Measurements from ENCODE around the gene TMEM259.

The TMEM259 gene

DNA sequence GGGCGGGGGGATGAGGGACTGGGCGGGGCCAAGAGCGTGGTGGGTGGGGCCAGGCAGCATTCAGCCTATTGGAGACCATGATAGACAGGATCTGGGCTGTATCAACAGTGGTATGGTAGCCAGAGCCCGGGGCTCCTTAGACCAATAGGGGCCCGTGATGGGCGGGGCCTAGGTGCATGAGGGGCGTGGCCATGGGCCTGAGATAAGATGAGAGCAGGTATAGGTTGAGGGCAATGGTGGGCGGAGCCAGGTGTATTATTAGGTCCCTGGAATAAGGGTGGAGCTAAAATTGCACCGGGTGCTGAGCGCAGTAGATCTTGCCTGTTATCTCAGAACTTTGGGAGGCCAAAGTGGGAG, 24.3 kb upstream of the TMEM259 start:
- no peak overlapping the region for H3K4me3 ChIP-seq (ENCODE audit: control insufficient read depth, low read depth, low read length)
- TF ChIP-seq, protein P1, sequence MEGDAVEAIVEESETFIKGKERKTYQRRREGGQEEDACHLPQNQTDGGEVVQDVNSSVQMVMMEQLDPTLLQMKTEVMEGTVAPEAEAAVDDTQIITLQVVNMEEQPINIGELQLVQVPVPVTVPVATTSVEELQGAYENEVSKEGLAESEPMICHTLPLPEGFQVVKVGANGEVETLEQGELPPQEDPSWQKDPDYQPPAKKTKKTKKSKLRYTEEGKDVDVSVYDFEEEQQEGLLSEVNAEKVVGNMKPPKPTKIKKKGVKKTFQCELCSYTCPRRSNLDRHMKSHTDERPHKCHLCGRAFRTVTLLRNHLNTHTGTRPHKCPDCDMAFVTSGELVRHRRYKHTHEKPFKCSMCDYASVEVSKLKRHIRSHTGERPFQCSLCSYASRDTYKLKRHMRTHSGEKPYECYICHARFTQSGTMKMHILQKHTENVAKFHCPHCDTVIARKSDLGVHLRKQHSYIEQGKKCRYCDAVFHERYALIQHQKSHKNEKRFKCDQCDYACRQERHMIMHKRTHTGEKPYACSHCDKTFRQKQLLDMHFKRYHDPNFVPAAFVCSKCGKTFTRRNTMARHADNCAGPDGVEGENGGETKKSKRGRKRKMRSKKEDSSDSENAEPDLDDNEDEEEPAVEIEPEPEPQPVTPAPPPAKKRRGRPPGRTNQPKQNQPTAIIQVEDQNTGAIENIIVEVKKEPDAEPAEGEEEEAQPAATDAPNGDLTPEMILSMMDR (conservative IDR thresholded peaks at IDR 0.05; ENCODE audit: control insufficient read depth, insufficient read depth, low read depth, low read length): no peak
- DNase-seq (ENCODE audit: low read depth): peak; percentile 40

DNA sequence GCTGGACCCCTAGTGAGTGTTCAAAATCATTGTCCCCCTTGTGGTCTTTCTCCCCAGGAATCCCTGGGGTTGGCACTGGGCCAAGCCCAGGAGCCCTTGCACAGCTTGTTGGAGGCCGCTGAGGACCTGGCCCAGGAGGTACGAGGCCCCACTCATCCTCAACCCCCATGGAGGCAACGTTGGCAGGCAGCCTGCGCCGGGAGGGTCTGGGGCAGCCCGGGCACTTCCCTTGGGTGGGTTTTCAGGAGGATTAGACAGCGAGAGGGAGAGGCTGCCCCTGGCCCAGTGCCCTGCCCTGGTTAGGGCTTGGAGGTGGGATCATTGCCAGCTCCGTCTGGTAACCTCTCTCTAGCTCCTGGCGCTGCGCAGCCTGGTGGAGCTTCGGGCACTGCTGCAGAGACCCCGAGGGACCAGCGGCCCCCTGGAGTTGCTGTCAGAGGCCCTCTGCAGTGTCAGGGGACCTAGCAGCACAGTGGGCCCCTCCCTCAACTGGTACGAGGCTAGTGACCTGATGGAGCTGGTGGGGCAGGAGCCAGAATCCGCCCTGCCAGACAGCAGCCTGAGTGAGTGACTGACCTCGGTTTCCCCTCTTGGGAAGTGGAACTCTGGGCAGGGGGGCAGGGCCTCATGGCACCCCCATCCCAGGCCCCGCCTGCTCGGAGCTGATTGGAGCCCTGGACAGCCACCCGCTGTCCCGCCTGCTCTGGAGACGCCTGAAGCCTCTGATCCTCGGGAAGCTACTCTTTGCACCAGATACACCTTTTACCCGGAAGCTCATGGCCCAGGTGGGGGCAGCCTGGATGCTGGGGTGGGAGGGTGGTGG, 22.0 kb upstream of the TMEM259 start:
- DNase-seq (ENCODE audit: low read depth): no peak
- TF ChIP-seq, protein P1 (conservative IDR thresholded peaks at IDR 0.05; ENCODE audit: control insufficient read depth, insufficient read depth, low read depth, low read length): no peak
- peak overlapping the region; percentile 5 for H3K4me3 ChIP-seq (ENCODE audit: control insufficient read depth, low read depth, low read length)

DNA sequence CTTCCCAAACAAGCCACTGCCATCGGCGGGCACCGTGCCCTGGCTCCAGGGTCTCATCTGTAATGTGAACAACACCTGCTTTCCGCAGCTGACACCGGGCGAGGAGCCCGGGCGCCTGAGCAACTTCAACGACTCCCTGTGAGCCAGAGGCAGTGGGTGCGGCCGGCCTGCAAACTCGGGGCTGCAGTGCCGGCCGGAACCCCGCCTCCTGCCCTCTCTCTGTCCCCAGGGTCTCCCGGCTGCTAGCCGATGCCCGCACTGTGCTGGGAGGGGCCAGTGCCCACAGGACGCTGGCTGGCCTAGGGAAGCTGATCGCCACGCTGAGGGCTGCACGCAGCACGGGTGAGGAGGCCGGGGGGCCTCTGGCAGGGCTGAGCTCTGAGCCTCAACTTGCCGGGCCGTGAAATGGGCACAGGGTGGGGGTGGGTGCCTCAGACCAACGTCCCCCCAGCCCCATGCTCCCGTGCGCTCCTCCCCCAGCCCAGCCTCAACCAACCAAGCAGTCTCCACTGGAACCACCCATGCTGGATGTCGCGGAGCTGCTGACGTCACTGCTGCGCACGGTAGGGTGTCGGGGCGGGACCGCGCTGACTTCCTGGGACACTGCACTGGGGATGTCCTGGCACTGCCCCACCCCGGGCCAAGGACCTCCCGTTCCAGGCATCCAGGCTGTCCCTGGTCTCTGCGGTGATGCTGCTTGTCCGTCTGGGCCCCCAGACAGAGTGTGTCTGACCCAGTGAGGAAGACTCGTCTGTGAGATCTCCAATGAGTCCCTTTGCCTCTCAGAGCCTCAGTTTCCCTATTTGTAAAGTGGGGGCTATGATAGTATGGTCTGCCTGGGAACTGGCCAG, 21.1 kb upstream of the TMEM259 start:
- DNase-seq (ENCODE audit: low read depth): peak; percentile 78
- TF ChIP-seq, protein P1 (conservative IDR thresholded peaks at IDR 0.05; ENCODE audit: control insufficient read depth, insufficient read depth, low read depth, low read length): no peak
- peak overlapping the region; percentile 5 for H3K4me3 ChIP-seq (ENCODE audit: control insufficient read depth, low read depth, low read length)

DNA sequence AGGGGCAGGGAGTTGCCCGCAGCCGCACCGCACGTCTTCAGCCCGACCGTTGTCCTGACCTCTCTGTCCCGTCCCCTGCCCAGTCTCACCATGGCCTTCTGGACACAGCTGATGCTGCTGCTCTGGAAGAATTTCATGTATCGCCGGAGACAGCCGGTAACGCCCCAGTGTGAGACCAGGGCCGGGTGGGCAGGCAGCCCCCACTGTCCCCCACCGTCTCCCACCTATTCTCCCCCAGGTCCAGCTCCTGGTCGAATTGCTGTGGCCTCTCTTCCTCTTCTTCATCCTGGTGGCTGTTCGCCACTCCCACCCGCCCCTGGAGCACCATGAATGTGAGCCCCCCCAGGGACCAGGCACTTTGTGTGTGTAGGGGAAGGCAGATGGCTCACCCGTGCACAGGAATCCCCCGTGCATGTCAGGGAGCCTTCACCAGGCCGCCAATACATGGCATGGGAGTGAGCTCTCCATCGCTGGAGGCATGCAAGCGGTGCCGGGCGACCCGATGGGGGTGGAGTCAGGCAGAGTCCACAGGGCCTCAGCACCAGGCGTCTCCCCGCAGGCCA, 20.4 kb upstream of the TMEM259 start:
- no peak for DNase-seq (ENCODE audit: low read depth)
- peak overlapping the region; percentile 42 for H3K4me3 ChIP-seq (ENCODE audit: control insufficient read depth, low read depth, low read length)
- TF ChIP-seq, protein P1 (conservative IDR thresholded peaks at IDR 0.05; ENCODE audit: control insufficient read depth, insufficient read depth, low read depth, low read length): no peak

DNA sequence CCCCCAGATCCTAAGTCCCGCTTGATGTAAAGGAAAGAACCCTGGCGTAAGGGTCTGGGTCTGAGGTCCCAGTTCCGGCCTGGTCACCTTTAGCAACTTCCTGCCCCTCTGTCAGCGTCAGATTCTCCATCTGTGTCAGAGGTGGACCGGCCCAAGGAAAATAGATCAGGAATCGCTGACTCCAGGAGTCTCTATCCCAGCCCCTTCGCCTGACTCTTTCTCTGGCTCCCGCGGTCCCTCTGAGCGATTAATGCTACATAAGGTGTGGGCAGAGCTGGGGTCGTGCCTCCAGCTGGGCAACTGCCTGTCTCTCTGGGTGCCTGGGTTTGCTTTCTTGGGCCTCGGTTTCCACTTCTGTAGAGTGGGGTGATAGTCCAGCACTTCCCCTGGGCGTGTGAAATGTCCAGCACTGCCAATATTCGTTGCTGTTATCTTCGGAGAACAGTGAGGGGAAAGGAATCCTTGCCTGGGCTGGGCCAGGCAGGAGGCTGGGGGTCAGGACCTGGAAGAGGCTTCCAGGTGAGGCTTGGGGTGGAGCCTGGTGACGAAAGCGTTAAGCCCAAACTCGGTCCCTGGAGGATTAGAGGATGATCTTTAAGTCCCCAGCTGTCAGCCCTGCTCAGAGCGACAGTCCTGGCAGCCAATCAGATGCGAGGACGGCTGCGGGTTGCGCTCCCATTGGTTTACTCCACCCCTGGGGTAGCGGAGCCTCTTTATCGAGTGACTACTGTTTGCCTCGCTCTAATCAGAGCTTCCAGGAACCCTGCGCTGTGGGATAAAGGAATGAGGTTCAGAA, 19.8 kb upstream of the TMEM259 start:
- H3K4me3 ChIP-seq (ENCODE audit: control insufficient read depth, low read depth, low read length): peak overlapping the region; percentile 57
- TF ChIP-seq, protein P1 (conservative IDR thresholded peaks at IDR 0.05; ENCODE audit: control insufficient read depth, insufficient read depth, low read depth, low read length): no peak
- peak; percentile 93 for DNase-seq (ENCODE audit: low read depth)

All from fibroblast of mammary gland (primary cell).